HepG2 (cell line): ENCODE results near the gene NCOA5. TPM values are rescaled to one million over a fixed set of nuclear protein-coding genes. Genes with fewer than 3 reads are reported as not detected.
A peak's percentile ranks its signal among the peaks of the same experiment; 100 is the strongest.

Experiments
- ARNTL ChIP-seq: sonication (generic); formaldehyde crosslinking; IDR thresholded peaks from 2 replicates; pipeline ENCODE4 v1.4.0; 2020; ENCODE audit warnings: mild to moderate bottlenecking, missing genetic modification reagents
- EHMT2 ChIP-seq: fragments of 200-600 bp; sonication (generic); IDR thresholded peaks from 2 replicates; pipeline ENCODE4 v1.7.0; 2017; ENCODE audit warnings: antibody characterized with exemption, low read depth, low read length, borderline replicate concordance
- GATAD2A ChIP-seq: IDR thresholded peaks from 2 replicates; pipeline ENCODE4 v1.6.1; 2016
- GMEB2 ChIP-seq: IDR thresholded peaks from 2 replicates; pipeline ENCODE4 v1.6.1; 2016; ENCODE audit warnings: missing biosample characterization, missing genetic modification reagents, low read depth
- KDM5B ChIP-seq: sonication (generic); formaldehyde crosslinking; IDR thresholded peaks from 2 replicates; pipeline ENCODE4 v1.4.0; 2020; ENCODE audit warnings: missing genetic modification reagents, mild to moderate bottlenecking, borderline replicate concordance
- MYPOP ChIP-seq: sonication (generic); formaldehyde crosslinking; IDR thresholded peaks from 2 replicates; pipeline ENCODE4 v1.8.1; 2023; ENCODE audit warnings: mild to moderate bottlenecking, moderate library complexity, missing genetic modification reagents
- NR2F1 ChIP-seq, 2 experiments: fragments of 450-650 bp in 1 of 2; formaldehyde crosslinking in 1 of 2; IDR thresholded peaks; 2 replicates each; pipeline versions ENCODE4 v1.5.0 to v1.6.1; 2016 to 2020; ENCODE audit warnings: mild to moderate bottlenecking in 1 of 2, missing compliant biosample characterization in 1 of 2, missing genetic modification reagents in 1 of 2, moderate library complexity in 1 of 2
- SALL1 ChIP-seq: sonication (generic); formaldehyde crosslinking; IDR thresholded peaks from 2 replicates; pipeline ENCODE4 v1.8.0; 2022; ENCODE audit warnings: mild to moderate bottlenecking, missing genetic modification reagents
- TCF12 ChIP-seq, 2 experiments: fragments of 450-650 bp in 1 of 2; sonication (generic) in 1 of 2; formaldehyde crosslinking in 1 of 2; IDR thresholded peaks; 2 replicates each; pipeline versions ENCODE4 v1.6.1 to v1.8.0; 2017 to 2022; ENCODE audit warnings: antibody characterized with exemption in 1 of 2, mild to moderate bottlenecking in 1 of 2, missing genetic modification reagents in 1 of 2, moderate library complexity in 1 of 2
- TMF1 ChIP-seq: sonication (generic); formaldehyde crosslinking; IDR thresholded peaks from 2 replicates; pipeline ENCODE4 v1.8.1; 2022; ENCODE audit warnings: low read depth, missing genetic modification reagents
- U2AF1 ChIP-seq: fragments of 200-400 bp; formaldehyde crosslinking; optimal IDR thresholded peaks from 2 replicates; pipeline ENCODE3; 2017; ENCODE audit warnings: mild to moderate bottlenecking, low read depth, low read length
- YY1 ChIP-seq: IDR thresholded peaks from 2 replicates; pipeline ENCODE4 v1.6.1; 2011; ENCODE audit warnings: low read length, low read depth, moderate library complexity, mild to moderate bottlenecking; ENCODE audit not compliant: insufficient read depth, insufficient replicate concordance
- ZFP82 ChIP-seq: sonication (generic); formaldehyde crosslinking; IDR thresholded peaks from 2 replicates; pipeline ENCODE4 v1.5.1; 2020; ENCODE audit warnings: mild to moderate bottlenecking, missing genetic modification reagents, borderline replicate concordance
- ZFX ChIP-seq: sonication (generic); formaldehyde crosslinking; IDR thresholded peaks from 2 replicates; pipeline ENCODE4 v1.4.0; 2020; ENCODE audit warnings: mild to moderate bottlenecking, low read depth, missing genetic modification reagents, moderate library complexity
- ZMYM4 ChIP-seq: sonication (generic); formaldehyde crosslinking; IDR thresholded peaks from 2 replicates; pipeline ENCODE4 v1.8.1; 2023; ENCODE audit warnings: mild to moderate bottlenecking, missing genetic modification reagents
- ZNF207 ChIP-seq: fragments of 450-650 bp; IDR thresholded peaks from 2 replicates; pipeline ENCODE4 v1.6.1; 2016; ENCODE audit warnings: antibody characterized with exemption, borderline replicate concordance
- ZNF260 ChIP-seq: sonication (generic); formaldehyde crosslinking; IDR thresholded peaks from 2 replicates; pipeline ENCODE4 v1.4.0; 2020; ENCODE audit warnings: missing genetic modification reagents, low read depth, mild to moderate bottlenecking, borderline replicate concordance
- ZNF547 ChIP-seq: sonication (generic); formaldehyde crosslinking; IDR thresholded peaks from 2 replicates; pipeline ENCODE4 v1.5.1; 2020; ENCODE audit warnings: mild to moderate bottlenecking, missing genetic modification reagents
- ZNF605 ChIP-seq: sonication (generic); formaldehyde crosslinking; IDR thresholded peaks from 2 replicates; pipeline ENCODE4 v1.8.0; 2022; ENCODE audit warnings: mild to moderate bottlenecking, missing genetic modification reagents
- polyA plus RNA-seq, 8 experiments: library from polyadenylated mRNA; depleted of rRNA in 3 of 8; stranded (reverse) in 7 of 8; unstranded in 1 of 8; fragments of >200 nt; fragmentation: Illumina TruSeq in 4 of 8; extraction: Trizol in 4 of 8; gene quantifications; 2 replicates each; pipeline versions ENCODE4 v1.2.1 to v1.2.3, GENCODE V29; 2011 to 2016; ENCODE audit warnings: low read depth in 4 of 8, missing spikeins in 1 of 8, mixed read lengths in 1 of 8; ENCODE audit not compliant: insufficient read depth in 1 of 8
- total RNA-seq, 5 experiments: library from RNA; depleted of rRNA; stranded (reverse); fragments of >200 nt; fragmentation: Illumina TruSeq; extraction: Trizol; gene quantifications; 2 replicates each; pipeline ENCODE4 v1.2.3, GENCODE V29; 2016; ENCODE audit warnings: low read depth in 1 of 5
- TF ChIP-seq, protein P1 (sequence below): sonication (generic); formaldehyde crosslinking; IDR thresholded peaks from 2 replicates; pipeline ENCODE4 v1.8.0; 2022; ENCODE audit warnings: missing genetic modification reagents, mild to moderate bottlenecking, moderate library complexity, borderline replicate concordance
- TF ChIP-seq, protein P2 (sequence below): IDR thresholded peaks from 2 replicates; pipeline ENCODE4 v1.6.1; 2016; ENCODE audit warnings: low read depth, control low read depth

The NCOA5 gene
- total and polyA plus RNA-seq, 2 of the 13 experiments (the other 11 are each of a cell fraction or from before 2014, with no cell fraction given): 16.5 to 28.4 TPM

DNA sequence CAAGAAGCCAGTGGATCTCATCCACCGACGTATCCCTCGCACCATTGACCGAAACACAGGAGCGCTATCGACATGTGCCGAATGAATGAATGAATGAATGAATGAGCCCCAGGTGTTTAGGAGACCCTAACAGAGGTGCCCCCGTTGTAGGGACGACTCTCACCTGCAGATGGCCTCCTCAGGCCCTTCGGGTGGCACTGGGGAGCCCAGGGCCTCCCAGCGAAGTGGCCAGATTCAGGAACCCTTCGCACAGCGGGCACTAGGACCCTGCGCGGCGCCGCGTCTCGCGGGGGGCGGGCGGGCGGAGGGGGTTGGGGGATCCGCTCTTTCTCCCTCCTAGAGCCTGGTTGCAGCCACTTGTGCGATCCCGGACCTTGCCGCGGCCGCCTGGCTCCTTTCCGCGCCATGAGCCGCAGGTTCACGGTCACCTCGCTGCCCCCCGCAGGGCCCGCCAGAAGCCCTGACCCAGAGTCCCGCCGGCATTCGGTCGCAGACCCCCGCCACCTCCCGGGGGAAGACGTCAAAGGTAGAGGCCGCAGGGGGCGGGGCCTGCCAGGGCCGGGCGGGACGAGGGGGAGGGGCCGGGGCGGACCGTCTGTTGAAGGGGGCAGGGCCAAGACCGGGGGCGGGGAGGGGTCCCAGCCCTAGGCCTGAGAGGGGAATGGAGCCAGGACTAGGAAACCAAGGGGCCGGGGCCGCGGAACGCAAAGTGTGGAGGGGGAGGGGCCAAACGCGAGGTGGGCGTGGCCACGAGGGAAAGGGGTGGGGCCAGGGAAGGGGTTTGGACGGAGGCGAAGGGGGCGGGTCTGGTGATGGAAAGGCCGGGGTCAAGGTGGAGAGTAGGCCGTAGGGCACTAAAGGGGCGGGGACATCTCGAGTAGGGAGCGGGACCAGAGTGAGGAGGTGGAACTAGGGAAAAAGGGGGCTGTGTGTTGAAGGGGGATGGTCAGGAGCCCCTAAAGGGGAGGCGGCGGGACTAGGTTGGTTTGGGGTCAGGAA lies 68.1 kb downstream of the NCOA5 start (continued):
- TF ChIP-seq KDM5B (CRISPR knock-in tag): no peak
- peak; percentile 69; the same call in 1 of the 2 replicates for TF ChIP-seq EHMT2
- no peak for TF ChIP-seq TMF1 (CRISPR knock-in tag)
- TF ChIP-seq ZNF605 (CRISPR knock-in tag): peak; percentile 28; the same call in 1 of the 2 replicates
- no peak for TF ChIP-seq MYPOP (CRISPR knock-in tag)
- TF ChIP-seq NR2F1 (CRISPR knock-in tag; IDR thresholded peaks at IDR 0.05): peak in 1 of 2 experiments; percentile 71; a peak in 3 of 4 replicates
- TF ChIP-seq ZNF547 (CRISPR knock-in tag): no peak; the same call in none of the 2 replicates
- peak; percentile 66; the same call in 1 of the 2 replicates for TF ChIP-seq ZMYM4 (CRISPR knock-in tag)
- TF ChIP-seq, protein P1, sequence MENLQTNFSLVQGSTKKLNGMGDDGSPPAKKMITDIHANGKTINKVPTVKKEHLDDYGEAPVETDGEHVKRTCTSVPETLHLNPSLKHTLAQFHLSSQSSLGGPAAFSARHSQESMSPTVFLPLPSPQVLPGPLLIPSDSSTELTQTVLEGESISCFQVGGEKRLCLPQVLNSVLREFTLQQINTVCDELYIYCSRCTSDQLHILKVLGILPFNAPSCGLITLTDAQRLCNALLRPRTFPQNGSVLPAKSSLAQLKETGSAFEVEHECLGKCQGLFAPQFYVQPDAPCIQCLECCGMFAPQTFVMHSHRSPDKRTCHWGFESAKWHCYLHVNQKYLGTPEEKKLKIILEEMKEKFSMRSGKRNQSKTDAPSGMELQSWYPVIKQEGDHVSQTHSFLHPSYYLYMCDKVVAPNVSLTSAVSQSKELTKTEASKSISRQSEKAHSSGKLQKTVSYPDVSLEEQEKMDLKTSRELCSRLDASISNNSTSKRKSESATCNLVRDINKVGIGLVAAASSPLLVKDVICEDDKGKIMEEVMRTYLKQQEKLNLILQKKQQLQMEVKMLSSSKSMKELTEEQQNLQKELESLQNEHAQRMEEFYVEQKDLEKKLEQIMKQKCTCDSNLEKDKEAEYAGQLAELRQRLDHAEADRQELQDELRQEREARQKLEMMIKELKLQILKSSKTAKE: no peak
- TF ChIP-seq GMEB2 (CRISPR knock-in tag): no peak
- TF ChIP-seq, protein P2, sequence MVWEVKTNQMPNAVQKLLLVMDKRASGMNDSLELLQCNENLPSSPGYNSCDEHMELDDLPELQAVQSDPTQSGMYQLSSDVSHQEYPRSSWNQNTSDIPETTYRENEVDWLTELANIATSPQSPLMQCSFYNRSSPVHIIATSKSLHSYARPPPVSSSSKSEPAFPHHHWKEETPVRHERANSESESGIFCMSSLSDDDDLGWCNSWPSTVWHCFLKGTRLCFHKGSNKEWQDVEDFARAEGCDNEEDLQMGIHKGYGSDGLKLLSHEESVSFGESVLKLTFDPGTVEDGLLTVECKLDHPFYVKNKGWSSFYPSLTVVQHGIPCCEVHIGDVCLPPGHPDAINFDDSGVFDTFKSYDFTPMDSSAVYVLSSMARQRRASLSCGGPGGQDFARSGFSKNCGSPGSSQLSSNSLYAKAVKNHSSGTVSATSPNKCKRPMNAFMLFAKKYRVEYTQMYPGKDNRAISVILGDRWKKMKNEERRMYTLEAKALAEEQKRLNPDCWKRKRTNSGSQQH (CRISPR knock-in tag): 0 out of 2 replicates have a peak, but pooled peaks have one; percentile 57
- TF ChIP-seq ZNF207: no peak
- peak; percentile 51; the same call in 1 of the 2 replicates for TF ChIP-seq SALL1 (CRISPR knock-in tag)
- TF ChIP-seq GATAD2A: 0 out of 2 replicates have a peak, but pooled peaks have one; percentile 8
- peak; percentile 38 for TF ChIP-seq ARNTL (CRISPR knock-in tag)
- TF ChIP-seq ZFX (CRISPR knock-in tag): peak; percentile 91
- no peak for TF ChIP-seq TCF12 (IDR thresholded peaks at IDR 0.05)
- no peak for TF ChIP-seq TCF12 (CRISPR knock-in tag; IDR thresholded peaks at IDR 0.05)
- TF ChIP-seq U2AF1: no peak
- no peak for TF ChIP-seq YY1
- TF ChIP-seq ZFP82: peak; percentile 40; the same call in 1 of the 2 replicates
- no peak for TF ChIP-seq ZNF260
